Measurements from ENCODE around the gene IL23R. TPM values are rescaled to one million over a fixed set of nuclear protein-coding genes. Genes with fewer than 3 reads are reported as not detected.
A peak's percentile ranks its signal among the peaks of the same experiment; 100 is the strongest.
"Not testable (repeated sequence)": the region's sequence is repeated elsewhere in the genome, so short reads cannot be mapped to it uniquely, and the experiment has no call there.

IL23R gene
- total RNA-seq, 1 donor from 2014 or later, result not detected

- no peak for DNase-seq
Measured at GRCh38 chr1:67194209-67194863, 28.1 kb downstream of the IL23R start.

GRCh38 chr1:67200755-67201154 is 34.5 kb downstream of the IL23R start:
- DNase-seq, result no peak

- DNase-seq, result no peak
Measured at GRCh38 chr1:67201891-67202290, 35.6 kb downstream of the IL23R start.

- no peak for DNase-seq
Measured at GRCh38 chr1:67204298-67204980, 38.2 kb downstream of the IL23R start.

- not testable (repeated sequence) for DNase-seq
Measured at GRCh38 chr1:67207398-67207797, 41.1 kb downstream of the IL23R start.

- no peak for DNase-seq
Measured at GRCh38 chr1:67208217-67208616, 42.0 kb downstream of the IL23R start.

GRCh38 chr1:67209521-67209920 is 43.3 kb downstream of the IL23R start:
- no peak for DNase-seq

GRCh38 chr1:67211589-67212563 is 45.6 kb downstream of the IL23R start:
- DNase-seq, result peak; percentile 50

GRCh38 chr1:67213164-67213563 is 46.9 kb downstream of the IL23R start:
- peak; percentile 38 for DNase-seq

- no peak for DNase-seq
Measured at GRCh38 chr1:67213948-67214347, 47.7 kb downstream of the IL23R start.

- peak; percentile 52 for DNase-seq
Measured at GRCh38 chr1:67214420-67215174, 48.3 kb downstream of the IL23R start.

- no peak for DNase-seq
Measured at GRCh38 chr1:67216401-67216800, 50.1 kb downstream of the IL23R start.

- DNase-seq, result no peak
Measured at GRCh38 chr1:67217417-67217816, 51.2 kb downstream of the IL23R start.

- no peak for DNase-seq
Measured at GRCh38 chr1:67217938-67218337, 51.7 kb downstream of the IL23R start.

- no peak for DNase-seq
Measured at GRCh38 chr1:67224856-67225255, 58.6 kb downstream of the IL23R start.

- no peak for DNase-seq
Measured at GRCh38 chr1:67226688-67227087, 60.4 kb downstream of the IL23R start.

GRCh38 chr1:67227196-67227595 is 60.9 kb downstream of the IL23R start:
- no peak for DNase-seq

GRCh38 chr1:67228791-67229190 is 62.5 kb downstream of the IL23R start:
- no peak for DNase-seq

- no peak for DNase-seq
Measured at GRCh38 chr1:67230539-67230938, 64.3 kb downstream of the IL23R start.

- DNase-seq, result no peak
Measured at GRCh38 chr1:67236277-67236676, 70.0 kb downstream of the IL23R start.

GRCh38 chr1:67239738-67240137 is 73.5 kb downstream of the IL23R start:
- no peak for DNase-seq

- DNase-seq, result no peak
Measured at GRCh38 chr1:67241200-67241746, 75.0 kb downstream of the IL23R start.
